ENCODE measurements around the gene MPO. TPM values are rescaled to one million over a fixed set of nuclear protein-coding genes. Genes with fewer than 3 reads are reported as not detected.

The MPO gene
- polyA plus RNA-seq, 3 donors = 2.7 to 6.9 (median 6.6) TPM

DNA sequence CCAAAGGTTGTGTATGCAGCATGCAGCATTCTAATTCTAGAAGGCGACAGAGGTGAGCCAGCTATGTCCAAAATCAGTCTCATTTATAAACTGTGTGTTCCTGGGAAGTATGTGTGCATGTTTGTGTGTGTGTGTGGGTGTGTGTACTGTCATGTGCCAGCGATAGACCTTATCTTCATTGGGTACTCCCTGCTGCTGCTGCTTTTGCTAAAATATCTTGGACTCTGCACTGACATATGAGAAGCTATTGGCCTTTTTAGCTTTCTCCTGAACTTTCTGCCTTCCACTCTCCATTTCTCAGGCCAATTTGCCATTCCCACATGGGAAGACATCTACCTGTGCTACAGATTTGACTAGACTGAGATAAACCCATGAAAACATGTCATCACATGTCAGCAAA is 44.3 kb downstream of the MPO start:
- no peak for DNase-seq

- DNase-seq = no peak
These were observed 44.9 kb downstream of the MPO start for GRCh38 chr17:58235821-58236220.

DNA sequence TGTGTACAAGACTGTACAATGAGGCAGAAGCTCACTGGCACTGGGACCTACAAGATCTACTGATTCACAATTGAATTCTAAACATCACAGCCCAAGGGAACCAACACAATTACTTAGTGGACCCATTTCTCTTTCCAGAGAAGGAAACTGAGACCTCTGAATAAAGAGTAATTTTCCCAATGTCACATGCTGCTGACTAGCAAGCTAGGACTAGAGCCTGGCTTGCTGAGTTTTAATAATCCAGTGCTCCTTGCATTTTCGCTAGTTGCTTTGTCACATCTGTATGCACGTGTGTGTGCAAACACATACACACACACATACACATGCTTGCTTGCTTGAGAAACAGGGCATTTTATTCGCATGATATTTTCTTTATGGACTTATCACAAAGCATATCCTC is 46.2 kb downstream of the MPO start:
- DNase-seq = no peak

- no peak for DNase-seq
These were observed 47.2 kb downstream of the MPO start for GRCh38 chr17:58233543-58233942.

GRCh38 chr17:58232707-58233156 is 48.0 kb downstream of the MPO start:
- DNase-seq = no peak

GRCh38 chr17:58231641-58232040 is 49.1 kb downstream of the MPO start:
- no peak for DNase-seq

DNA sequence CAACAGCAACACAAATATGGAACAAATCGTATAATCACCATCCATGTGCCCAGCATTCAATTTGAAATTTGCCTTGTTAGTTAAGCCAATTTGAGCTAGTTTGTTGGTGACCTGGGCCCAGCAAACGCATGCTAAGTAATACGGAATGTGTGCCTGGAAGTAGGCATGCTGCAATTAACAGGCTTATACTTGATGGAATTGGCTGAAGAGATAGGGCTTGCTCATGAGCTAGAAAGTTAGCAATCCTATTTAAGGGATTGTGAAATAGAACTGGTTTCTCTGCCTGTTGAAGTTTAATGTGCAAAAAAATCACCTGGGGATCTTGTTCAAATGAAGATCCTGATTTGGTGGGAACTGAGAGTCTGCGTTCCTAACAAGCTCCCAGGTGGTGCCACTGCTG is 50.9 kb downstream of the MPO start:
- no peak for DNase-seq

DNA sequence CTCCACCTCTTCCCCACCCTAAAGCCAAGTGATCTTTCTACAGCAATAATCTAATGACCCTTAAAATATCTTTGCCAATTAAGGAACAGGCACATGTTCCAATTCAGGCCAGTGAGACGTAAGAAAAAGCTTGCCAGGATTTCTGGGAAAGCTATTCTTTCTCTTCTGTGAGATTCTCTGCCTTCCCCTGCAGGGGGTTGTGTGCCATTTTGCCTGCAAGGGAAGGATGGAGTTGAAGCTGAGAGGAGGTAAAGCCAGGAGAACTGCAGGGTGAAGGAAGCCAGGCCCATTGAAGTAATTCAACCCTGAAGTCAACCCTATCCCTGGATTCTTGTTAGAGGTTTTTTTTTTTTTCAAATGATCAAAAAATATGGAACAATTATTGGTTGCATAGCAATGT is 51.4 kb downstream of the MPO start:
- no peak for DNase-seq

- no peak for DNase-seq
These were observed 52.1 kb downstream of the MPO start for GRCh38 chr17:58228679-58229078.

GRCh38 chr17:58227733-58228132 is 53.0 kb downstream of the MPO start:
- no peak for DNase-seq

DNA sequence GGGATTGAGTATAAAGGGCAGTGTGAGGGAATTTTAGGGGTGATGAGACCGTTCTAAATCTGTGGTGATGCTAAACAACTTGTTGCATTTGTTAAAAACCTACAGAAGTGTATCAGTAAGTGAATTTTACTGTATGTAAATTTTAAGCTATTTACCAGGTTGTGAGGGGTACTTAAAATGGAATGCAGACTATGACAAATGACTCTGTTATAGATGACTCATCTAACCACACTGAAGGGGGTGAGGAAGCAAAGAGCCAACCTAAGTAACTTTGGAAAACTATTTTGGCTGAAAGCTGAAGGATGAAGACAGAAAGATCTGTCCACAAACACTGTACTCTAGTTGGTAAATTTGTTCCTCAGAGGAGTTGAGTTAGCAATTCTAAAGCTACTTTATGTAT is 56.4 kb downstream of the MPO start:
- no peak for DNase-seq

Other genes starting within 250 kb of the MPO start
- gene DYNLL2, start 197.5 kb downstream of the MPO start, polyA plus RNA-seq (ENCODE audit: insufficient read length in 3 of 3) = 10 to 100 TPM; 75.6 to 84.9 (median 77.8) TPM
- gene OR4D1, start 132.6 kb downstream of the MPO start, polyA plus RNA-seq (ENCODE audit: insufficient read length in 3 of 3) = under 1 TPM; 0.03 to 0.04 (median 0.04) TPM
- not detected for gene OR4D2, start 114.0 kb downstream of the MPO start, polyA plus RNA-seq (ENCODE audit: insufficient read length in 3 of 3)
- 1 to 10 TPM in 1 of 3 donors, under 1 TPM in 2; 0.75 to 1.3 (median 0.83) TPM for gene EPX, start 88.2 kb downstream of the MPO start, polyA plus RNA-seq (ENCODE audit: insufficient read length in 3 of 3)
- gene MKS1, start 61.7 kb downstream of the MPO start, polyA plus RNA-seq (ENCODE audit: insufficient read length in 3 of 3) = 10 to 100 TPM; 37.0 to 63.1 (median 55.2) TPM
- under 1 TPM; 0.04 to 0.13 (median 0.09) TPM for gene LPO, start 42.4 kb downstream of the MPO start, polyA plus RNA-seq (ENCODE audit: insufficient read length in 3 of 3)
- gene TSPOAP1, start 47.9 kb upstream of the MPO start, polyA plus RNA-seq (ENCODE audit: insufficient read length in 3 of 3) = 10 to 100 TPM; 44.2 to 77.0 (median 70.8) TPM
- gene SUPT4H1, start 71.3 kb upstream of the MPO start, polyA plus RNA-seq (ENCODE audit: insufficient read length in 3 of 3) = 100 to 1,000 TPM; 120 to 137 (median 126) TPM
- 10 to 100 TPM; 10.7 to 16.9 (median 15.0) TPM for gene RNF43, start 136.6 kb upstream of the MPO start, polyA plus RNA-seq (ENCODE audit: insufficient read length in 3 of 3)
- under 1 TPM; 0.19 to 0.36 (median 0.27) TPM for gene HSF5, start 207.5 kb upstream of the MPO start, polyA plus RNA-seq (ENCODE audit: insufficient read length in 3 of 3)
- gene MTMR4, start 233.7 kb upstream of the MPO start, polyA plus RNA-seq (ENCODE audit: insufficient read length in 3 of 3) = 10 to 100 TPM; 48.1 to 71.7 (median 62.3) TPM

Data from renal pelvis (tissue), 4 donors.